Measurements from ENCODE around the gene TMEM240. TPM values are rescaled to one million over a fixed set of nuclear protein-coding genes. Genes with fewer than 3 reads are reported as not detected.

The TMEM240 gene
- total RNA-seq, 4 donors from 2014 or later = 4.0 to 27.3 (median 5.1) TPM; not detected in 1

GRCh38 chr1:1567891-1568291 lies 27.5 kb upstream of the TMEM240 start:
- TF ChIP-seq POLR2A (IDR thresholded peaks at IDR 0.05) = no peak
- no peak for TF ChIP-seq EP300 (IDR thresholded peaks at IDR 0.05)
- TF ChIP-seq CTCF (IDR thresholded peaks at IDR 0.05) = no peak
- 64 to 77% methylated on average over 10 of the region's 10 CpGs for WGBS, 2 donors
- Histone ChIP-seq H3K27me3 (no peaks in the 10 kb centered on the region), H3K27ac (no peak overlapping the region), H3K4me1 (peaks cover 0 to 67% (median 7%) of the 10 kb centered on the region in 4 donors), H3K9me3 (no peaks in the 10 kb centered on the region), H3K36me3 (peaks cover 0 to 64% (median 8%) of the 10 kb centered on the region in 3 donors), H3K4me3 (no peak overlapping the region)
- DNase-seq (ENCODE audit: low spot score in 2 of 2) = no peak

DNA sequence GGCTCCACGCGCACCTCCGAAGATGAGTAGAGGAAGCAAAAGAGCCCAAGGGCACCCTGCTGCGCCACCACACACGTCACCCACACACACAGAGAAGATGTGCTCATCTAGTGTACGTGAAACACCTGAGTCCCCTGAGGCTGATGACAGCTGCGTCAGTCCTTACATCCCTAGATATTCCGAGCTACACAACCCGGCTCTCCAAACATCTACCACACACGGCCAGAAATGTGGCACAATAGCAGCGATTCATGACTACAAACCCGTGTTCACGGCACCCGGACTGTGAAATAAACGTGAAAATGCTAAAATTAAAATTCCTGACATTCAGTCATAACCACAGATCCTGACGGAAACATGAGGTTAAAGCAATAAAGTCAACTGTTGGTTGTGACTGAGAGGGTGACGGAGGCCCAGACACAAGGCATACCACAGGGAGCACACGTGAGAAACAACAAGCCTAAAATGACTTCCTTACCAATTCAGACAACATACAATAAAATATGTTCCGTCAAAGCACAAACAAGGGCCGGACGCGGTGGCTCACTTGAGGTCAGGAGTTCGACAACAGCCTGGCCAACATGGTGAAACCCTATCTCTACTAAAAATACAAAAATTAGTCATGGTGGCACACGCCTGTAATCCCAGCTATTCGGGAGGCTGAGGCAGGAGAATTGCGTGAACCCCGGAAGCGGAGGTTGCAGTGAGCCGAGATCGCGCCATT lies 26.9 kb upstream of the TMEM240 start:
- Histone ChIP-seq H3K4me3 (no peak overlapping the region), H3K27me3 (no peaks in the 10 kb centered on the region), H3K4me1 (peaks cover 0 to 61% (median 3%) of the 10 kb centered on the region in 4 donors), H3K27ac (no peak overlapping the region), H3K9me3 (no peaks in the 10 kb centered on the region), H3K36me3 (peaks cover 0 to 66% (median 8%) of the 10 kb centered on the region in 3 donors)
- 68 to 76% methylated on average over 29 to 31 of the region's 31 CpGs for WGBS, 2 donors
- no peak for TF ChIP-seq EP300 (IDR thresholded peaks at IDR 0.05)
- no peak for TF ChIP-seq POLR2A (IDR thresholded peaks at IDR 0.05)
- no peak for TF ChIP-seq CTCF (IDR thresholded peaks at IDR 0.05)
- DNase-seq (ENCODE audit: low spot score in 2 of 2) = no peak

DNA sequence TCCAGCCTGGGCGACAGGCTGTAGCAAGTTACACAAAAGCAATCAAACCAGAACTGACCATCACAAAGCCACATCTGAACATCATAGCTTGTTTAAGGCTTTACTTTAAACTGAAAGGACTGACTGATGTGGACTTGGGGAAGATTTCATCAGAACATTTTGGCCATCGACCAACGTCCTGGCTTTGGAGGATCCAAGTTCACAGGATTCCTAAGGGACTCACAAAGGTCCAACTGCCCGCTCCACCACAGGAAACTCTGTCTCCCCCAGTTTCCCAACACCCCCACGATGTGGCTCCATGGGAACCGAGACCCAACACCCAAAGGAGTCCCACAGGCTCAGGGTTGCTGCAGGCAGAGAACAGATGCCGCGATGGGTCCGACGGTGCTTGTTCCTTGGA lies 24.9 kb upstream of the TMEM240 start:
- peaks cover 0 to 73% (median 8%) of the 10 kb centered on the region in 3 donors for H3K36me3 ChIP-seq
- 90 to 93% methylated on average over 9 to 10 of the region's 10 CpGs for WGBS, 2 donors
- no peaks in the 10 kb centered on the region for H3K9me3 ChIP-seq
- H3K27me3 ChIP-seq = no peaks in the 10 kb centered on the region
- no peak for DNase-seq (ENCODE audit: low spot score in 2 of 2)
- H3K27ac ChIP-seq = no peak overlapping the region
- TF ChIP-seq EP300 (IDR thresholded peaks at IDR 0.05) (no peak), CTCF (IDR thresholded peaks at IDR 0.05) (no peak), POLR2A (IDR thresholded peaks at IDR 0.05) (no peak)
- H3K4me3 ChIP-seq = no peak overlapping the region
- H3K4me1 ChIP-seq = peaks cover 0 to 41% (median 3%) of the 10 kb centered on the region in 4 donors

- DNase-seq (ENCODE audit: low spot score in 2 of 2) = no peak
- Histone ChIP-seq H3K4me1 (peaks cover 0 to 31% (median 3%) of the 10 kb centered on the region in 4 donors), H3K27ac (no peak overlapping the region), H3K36me3 (peaks cover 0 to 74% (median 8%) of the 10 kb centered on the region in 3 donors), H3K4me3 (no peak overlapping the region), H3K9me3 (no peaks in the 10 kb centered on the region), H3K27me3 (no peaks in the 10 kb centered on the region)
- 81 to 88% methylated on average over 19 of the region's 19 CpGs for WGBS, 2 donors
- TF ChIP-seq POLR2A (IDR thresholded peaks at IDR 0.05) = no peak
- no peak for TF ChIP-seq EP300 (IDR thresholded peaks at IDR 0.05)
- TF ChIP-seq CTCF (IDR thresholded peaks at IDR 0.05) = no peak
Observed at GRCh38 chr1:1564268-1564667, 23.8 kb upstream of the TMEM240 start.

DNA sequence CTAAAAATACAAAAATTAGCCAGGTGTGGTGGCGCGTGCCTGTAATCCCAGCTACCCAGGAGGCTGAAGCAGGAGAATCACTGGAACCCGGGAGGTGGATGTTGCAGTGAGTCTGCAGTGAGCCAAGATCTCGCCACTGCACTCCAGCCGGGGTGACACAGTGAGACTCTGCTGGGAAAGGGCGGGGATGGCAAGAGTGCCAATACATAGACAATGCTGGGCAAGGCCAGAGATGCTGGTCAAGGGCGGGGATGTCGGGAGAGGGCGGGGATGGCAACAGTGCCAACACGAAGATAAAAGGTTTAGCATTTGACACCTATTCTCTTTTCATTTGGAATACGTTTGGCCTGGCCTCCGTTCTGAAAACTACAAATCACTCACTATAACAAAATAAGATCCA lies 23.3 kb upstream of the TMEM240 start:
- H3K27ac ChIP-seq = no peak overlapping the region
- DNase-seq (ENCODE audit: low spot score in 2 of 2) = no peak
- H3K4me1 ChIP-seq = peaks cover 0 to 25% (median 3%) of the 10 kb centered on the region in 4 donors
- TF ChIP-seq EP300 (IDR thresholded peaks at IDR 0.05) = no peak
- TF ChIP-seq CTCF (IDR thresholded peaks at IDR 0.05) = no peak
- no peak for TF ChIP-seq POLR2A (IDR thresholded peaks at IDR 0.05)
- H3K27me3 ChIP-seq = no peaks in the 10 kb centered on the region
- 91 to 95% methylated on average over 12 of the region's 12 CpGs for WGBS, 2 donors
- H3K4me3 ChIP-seq = no peak overlapping the region
- H3K36me3 ChIP-seq = peaks cover 0 to 74% (median 8%) of the 10 kb centered on the region in 3 donors
- H3K9me3 ChIP-seq = no peaks in the 10 kb centered on the region

Data from tibial nerve (tissue), 4 donors.